Ishikawa (cell line): ENCODE results near the gene DIAPH1.

Experiments
- CEBPB ChIP-seq: IDR thresholded peaks from 2 replicates; pipeline ENCODE4 v1.6.1; 2012
- CREB1 ChIP-seq: IDR thresholded peaks from 2 replicates; pipeline ENCODE4 v1.6.1; 2012; ENCODE audit warnings: low read depth
- EGR1 ChIP-seq: IDR thresholded peaks from 2 replicates; pipeline ENCODE4 v1.6.1; 2012
- EP300 ChIP-seq: IDR thresholded peaks from 2 replicates; pipeline ENCODE4 v1.6.1; 2012; ENCODE audit warnings: borderline replicate concordance
- FOXM1 ChIP-seq: IDR thresholded peaks from 2 replicates; pipeline ENCODE4 v1.6.1; 2012; ENCODE audit warnings: low read depth, borderline replicate concordance
- NFIC ChIP-seq: IDR thresholded peaks from 2 replicates; pipeline ENCODE4 v1.6.1; 2012
- RAD21 ChIP-seq: IDR thresholded peaks from 2 replicates; pipeline ENCODE4 v1.6.1; 2012; ENCODE audit warnings: low read depth
- TAF1 ChIP-seq: IDR thresholded peaks from 2 replicates; pipeline ENCODE4 v1.6.1; 2012; ENCODE audit warnings: low read depth, mild to moderate bottlenecking
- TCF12 ChIP-seq: IDR thresholded peaks from 2 replicates; pipeline ENCODE4 v1.6.1; 2012; ENCODE audit warnings: low read depth
- TEAD4 ChIP-seq: IDR thresholded peaks from 2 replicates; pipeline ENCODE4 v1.6.1; 2012
- YY1 ChIP-seq: IDR thresholded peaks from 2 replicates; pipeline ENCODE4 v1.6.1; 2012; ENCODE audit warnings: low read depth
- ZBTB7A ChIP-seq: IDR thresholded peaks from 2 replicates; pipeline ENCODE4 v1.6.1; 2012; ENCODE audit warnings: low read depth
- TF ChIP-seq, protein P1 (sequence below): IDR thresholded peaks from 2 replicates; pipeline ENCODE4 v1.6.1; 2012
- TF ChIP-seq, protein P2 (sequence below): IDR thresholded peaks from 2 replicates; pipeline ENCODE4 v1.6.1; 2012
- TF ChIP-seq, protein P3 (sequence below): IDR thresholded peaks from 2 replicates; pipeline ENCODE4 v1.6.1; 2012; ENCODE audit warnings: low read depth, mild to moderate bottlenecking

Gene DIAPH1

DNA sequence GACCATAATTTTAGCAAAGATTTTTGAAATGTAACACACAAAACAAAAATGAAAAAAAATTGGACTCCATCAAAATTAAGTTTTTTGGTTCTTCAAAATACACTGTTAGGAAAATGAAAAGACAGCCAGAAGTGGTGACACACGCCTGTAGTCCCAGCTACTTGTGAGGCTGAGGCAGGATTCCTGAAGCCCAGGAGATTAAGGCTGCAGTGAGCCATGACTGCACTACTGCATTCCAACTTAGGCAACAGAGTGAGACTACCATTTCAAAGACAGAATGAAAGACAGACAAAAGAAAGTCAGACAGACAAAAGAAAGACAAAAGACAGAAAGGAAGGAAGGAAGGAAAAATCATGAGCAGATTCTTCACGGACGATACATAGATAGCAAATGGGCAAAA is 7.5 kb downstream of the DIAPH1 start:
- TF ChIP-seq FOXM1 (no peak), EGR1 (no peak), NFIC (no peak), RAD21 (no peak), CEBPB (no peak), EP300 (no peak), TEAD4 (no peak), YY1 (no peak), TAF1 (no peak), TCF12 (no peak)
- TF ChIP-seq, protein P1, sequence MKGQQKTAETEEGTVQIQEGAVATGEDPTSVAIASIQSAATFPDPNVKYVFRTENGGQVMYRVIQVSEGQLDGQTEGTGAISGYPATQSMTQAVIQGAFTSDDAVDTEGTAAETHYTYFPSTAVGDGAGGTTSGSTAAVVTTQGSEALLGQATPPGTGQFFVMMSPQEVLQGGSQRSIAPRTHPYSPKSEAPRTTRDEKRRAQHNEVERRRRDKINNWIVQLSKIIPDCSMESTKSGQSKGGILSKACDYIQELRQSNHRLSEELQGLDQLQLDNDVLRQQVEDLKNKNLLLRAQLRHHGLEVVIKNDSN, result no peak
- TF ChIP-seq, protein P2, sequence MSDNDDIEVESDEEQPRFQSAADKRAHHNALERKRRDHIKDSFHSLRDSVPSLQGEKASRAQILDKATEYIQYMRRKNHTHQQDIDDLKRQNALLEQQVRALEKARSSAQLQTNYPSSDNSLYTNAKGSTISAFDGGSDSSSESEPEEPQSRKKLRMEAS, result no peak
- TF ChIP-seq, protein P3, sequence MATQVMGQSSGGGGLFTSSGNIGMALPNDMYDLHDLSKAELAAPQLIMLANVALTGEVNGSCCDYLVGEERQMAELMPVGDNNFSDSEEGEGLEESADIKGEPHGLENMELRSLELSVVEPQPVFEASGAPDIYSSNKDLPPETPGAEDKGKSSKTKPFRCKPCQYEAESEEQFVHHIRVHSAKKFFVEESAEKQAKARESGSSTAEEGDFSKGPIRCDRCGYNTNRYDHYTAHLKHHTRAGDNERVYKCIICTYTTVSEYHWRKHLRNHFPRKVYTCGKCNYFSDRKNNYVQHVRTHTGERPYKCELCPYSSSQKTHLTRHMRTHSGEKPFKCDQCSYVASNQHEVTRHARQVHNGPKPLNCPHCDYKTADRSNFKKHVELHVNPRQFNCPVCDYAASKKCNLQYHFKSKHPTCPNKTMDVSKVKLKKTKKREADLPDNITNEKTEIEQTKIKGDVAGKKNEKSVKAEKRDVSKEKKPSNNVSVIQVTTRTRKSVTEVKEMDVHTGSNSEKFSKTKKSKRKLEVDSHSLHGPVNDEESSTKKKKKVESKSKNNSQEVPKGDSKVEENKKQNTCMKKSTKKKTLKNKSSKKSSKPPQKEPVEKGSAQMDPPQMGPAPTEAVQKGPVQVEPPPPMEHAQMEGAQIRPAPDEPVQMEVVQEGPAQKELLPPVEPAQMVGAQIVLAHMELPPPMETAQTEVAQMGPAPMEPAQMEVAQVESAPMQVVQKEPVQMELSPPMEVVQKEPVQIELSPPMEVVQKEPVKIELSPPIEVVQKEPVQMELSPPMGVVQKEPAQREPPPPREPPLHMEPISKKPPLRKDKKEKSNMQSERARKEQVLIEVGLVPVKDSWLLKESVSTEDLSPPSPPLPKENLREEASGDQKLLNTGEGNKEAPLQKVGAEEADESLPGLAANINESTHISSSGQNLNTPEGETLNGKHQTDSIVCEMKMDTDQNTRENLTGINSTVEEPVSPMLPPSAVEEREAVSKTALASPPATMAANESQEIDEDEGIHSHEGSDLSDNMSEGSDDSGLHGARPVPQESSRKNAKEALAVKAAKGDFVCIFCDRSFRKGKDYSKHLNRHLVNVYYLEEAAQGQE, result no peak

DNA sequence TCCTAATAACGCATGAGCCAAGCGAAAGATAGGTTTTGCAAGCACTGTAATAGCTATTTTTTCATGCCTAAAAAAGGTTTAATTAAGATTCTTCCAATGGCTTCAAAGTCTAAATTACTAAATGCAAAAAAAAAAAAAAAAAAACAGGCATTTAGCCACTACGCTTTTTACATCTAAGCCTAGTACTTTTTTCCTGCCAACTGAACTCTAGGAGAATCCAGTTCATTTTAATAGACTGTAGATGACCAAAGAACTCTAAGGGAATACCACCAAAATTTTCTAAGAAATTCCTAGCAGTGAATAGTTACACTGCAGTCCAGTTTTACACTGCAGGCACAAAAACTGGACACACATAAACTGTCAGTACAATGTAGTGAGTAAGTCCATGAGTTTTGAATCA is 9.8 kb downstream of the DIAPH1 start:
- TF ChIP-seq TEAD4 (no peak), EP300 (no peak), TAF1 (no peak), ZBTB7A (no peak)
- TF ChIP-seq, protein P1, result no peak

DNA sequence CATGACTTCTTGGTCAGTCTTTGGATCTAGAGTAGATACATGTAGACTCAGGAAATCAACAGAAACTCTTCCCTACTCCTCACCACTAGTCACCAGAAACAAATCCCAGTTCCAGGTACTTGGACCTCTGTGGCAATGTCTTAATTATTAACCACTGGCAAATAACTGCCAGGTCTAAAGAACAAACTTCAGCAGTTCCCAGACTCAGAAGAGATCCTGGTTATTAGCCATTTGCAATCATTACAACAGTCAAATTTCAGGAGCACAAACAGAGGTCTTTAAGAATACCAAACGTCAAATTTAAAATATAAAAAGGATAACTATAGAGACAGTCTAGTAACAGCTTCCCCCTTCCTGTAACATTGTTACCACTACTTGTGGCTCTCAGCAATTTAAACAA is 10.2 kb downstream of the DIAPH1 start:
- TF ChIP-seq RAD21, result no peak
- no peak for TF ChIP-seq EP300
- TF ChIP-seq CREB1, result no peak
- no peak for TF ChIP-seq FOXM1
- TF ChIP-seq, protein P2, result no peak
- TF ChIP-seq NFIC, result no peak
- no peak for TF ChIP-seq CEBPB
- TF ChIP-seq ZBTB7A, result no peak
- TF ChIP-seq TAF1, result no peak
- TF ChIP-seq TCF12, result no peak

DNA sequence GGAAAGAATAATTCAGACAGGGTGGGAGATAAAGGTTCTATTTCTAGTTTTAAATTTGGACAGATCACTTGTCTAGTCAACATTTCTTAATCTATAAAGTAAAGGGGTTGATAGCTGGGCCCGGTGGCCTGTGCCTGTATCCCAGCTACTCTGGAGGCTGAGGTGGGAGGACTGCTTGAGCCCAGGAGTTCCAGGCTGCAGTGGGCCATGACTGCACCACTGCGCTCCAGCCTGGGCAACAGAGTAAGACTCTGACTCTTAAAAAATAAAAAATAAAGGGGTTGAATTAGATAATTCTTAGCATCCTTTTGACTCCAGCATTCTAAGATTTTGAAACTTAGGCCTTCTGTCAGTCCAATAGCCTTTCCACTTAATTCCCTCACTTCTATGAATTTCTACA is 10.8 kb downstream of the DIAPH1 start:
- TF ChIP-seq TEAD4 (no peak), YY1 (no peak), RAD21 (no peak), FOXM1 (no peak), EP300 (no peak), CEBPB (no peak), ZBTB7A (no peak), TCF12 (no peak), EGR1 (no peak), CREB1 (no peak), NFIC (no peak), TAF1 (no peak)
- TF ChIP-seq, protein P2, result no peak
- TF ChIP-seq, protein P3, result no peak
- TF ChIP-seq, protein P1, result no peak

DNA sequence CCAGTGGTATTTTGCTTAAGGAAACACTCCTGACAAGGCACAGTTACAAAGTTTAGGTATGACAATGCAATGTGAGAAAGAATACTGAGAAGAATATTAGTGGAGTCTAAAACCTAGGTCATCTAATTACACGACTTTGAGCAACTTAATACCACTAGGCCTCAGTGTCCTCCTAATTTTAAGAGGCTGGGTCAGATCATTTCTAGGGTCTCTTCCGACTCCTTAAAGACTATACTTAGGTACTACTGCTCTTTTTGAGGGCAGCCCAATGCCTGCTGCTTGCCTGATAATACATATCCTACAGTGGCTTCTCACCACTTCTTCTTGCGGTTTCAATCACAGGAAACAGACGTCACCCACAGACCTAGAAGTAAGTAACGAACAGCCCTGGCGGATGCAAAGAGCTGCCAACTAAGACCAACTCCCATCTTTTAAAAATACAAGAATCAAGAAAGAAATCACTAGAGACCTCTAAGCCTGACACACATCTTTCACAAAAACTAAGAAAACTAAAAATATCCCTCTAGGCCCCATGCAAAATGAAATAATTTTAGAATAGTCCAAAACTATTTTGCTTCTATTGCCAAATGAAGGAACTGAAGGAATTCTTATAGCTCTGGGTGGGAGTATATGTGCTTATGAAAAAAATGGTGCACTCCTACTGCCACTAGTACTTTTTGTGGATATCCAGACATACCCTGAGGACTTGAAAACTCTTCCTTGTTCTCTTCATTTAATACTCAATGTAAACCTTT is 13.1 kb downstream of the DIAPH1 start:
- TF ChIP-seq TAF1 (no peak), CEBPB (no peak), EGR1 (no peak), NFIC (no peak), CREB1 (no peak), YY1 (no peak), TCF12 (no peak), ZBTB7A (no peak), FOXM1 (no peak), EP300 (no peak)
- TF ChIP-seq, protein P1, result no peak
- TF ChIP-seq, protein P3, result no peak
- TF ChIP-seq, protein P2, result no peak
